Ramos (cell line): ENCODE results near the gene PYHIN1.

Source experiments
- in situ Hi-C: fragments of 300-500 bp; cut with MboI; formaldehyde crosslinking; loops from one replicate; pipeline ENCODE4 v1.14.3; 2022; ENCODE audit warnings: low sequenced_read_pairs; ENCODE audit not compliant: unreplicated experiment

PYHIN1 gene

DNA sequence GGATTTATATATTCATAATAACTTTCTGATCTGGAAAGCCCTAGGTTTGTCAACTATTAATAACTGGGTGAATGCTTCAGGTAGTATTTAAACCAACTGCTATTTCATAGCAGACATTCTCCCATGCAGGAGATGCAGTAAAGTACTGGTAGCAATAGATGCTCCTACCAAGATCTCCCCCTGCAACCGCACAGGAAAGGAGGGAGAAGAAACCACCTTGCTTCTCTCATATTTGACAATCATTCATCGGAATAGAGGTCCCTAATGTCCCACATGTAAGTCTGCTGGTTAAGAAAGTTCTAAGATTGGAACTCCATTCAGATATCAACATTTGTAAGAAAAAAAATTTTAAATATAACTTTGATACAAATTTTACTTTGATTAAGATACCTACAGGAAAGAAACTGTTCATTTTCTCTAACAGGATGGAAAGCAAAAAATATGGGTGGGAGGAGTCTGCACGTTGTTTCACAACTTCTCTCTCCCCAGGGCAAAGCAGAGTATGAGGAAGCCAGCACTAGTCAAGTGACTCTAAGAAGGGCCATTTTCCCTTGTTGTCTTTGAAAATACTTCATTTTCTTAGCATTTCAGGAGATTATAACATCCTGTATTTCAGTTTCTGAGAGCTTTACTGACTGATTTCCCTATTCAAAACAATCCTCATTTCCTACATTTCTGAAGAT is at the start of gene PYHIN1:
Gene PYHIN1 (plus strand): TSS at position 498 of the 683 bp plus-strand sequence. CDS start 5,359 bp downstream, outside the sequence.
- in situ Hi-C loops = no loop called here

DNA sequence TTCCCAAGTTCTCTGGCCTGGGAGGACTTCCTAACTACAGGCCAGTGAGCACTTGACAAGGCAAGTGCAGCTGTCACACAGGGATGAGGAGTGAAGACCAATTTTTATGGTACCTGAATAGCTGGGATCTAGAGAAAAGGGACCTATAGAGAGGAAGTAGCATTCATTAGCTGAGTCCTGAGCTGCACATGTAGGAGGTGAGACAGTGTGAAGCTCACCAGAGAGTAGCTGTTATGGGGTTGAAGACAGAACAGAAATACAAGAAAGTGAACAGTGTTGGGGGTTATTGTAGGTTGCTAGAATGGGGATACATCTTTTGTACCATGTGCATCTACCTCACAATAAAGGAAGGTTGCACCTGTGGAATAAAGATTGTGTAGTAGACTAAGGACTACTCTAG is 37.7 kb upstream of the PYHIN1 start:
- in situ Hi-C loops = no loop called here

DNA sequence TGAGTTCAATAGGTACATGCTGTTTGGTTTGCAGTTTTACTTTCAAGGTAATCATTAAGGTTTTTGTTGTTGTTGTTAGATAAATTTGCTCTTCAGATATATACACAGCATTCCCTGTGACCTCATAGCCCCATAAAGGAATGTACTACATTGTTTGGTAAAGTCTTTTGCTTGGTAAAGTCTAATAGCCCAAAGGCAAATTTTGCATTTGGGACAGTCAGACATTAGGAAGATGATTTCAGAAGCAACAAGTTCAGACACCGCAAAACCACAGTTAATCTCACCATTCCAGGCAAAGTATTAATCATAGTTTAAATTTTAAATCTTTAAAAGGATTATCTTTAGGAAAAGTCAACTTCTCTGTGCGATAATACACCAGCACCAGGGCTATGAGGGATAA is 32.6 kb upstream of the PYHIN1 start:
- in situ Hi-C loops = no loop called here

DNA sequence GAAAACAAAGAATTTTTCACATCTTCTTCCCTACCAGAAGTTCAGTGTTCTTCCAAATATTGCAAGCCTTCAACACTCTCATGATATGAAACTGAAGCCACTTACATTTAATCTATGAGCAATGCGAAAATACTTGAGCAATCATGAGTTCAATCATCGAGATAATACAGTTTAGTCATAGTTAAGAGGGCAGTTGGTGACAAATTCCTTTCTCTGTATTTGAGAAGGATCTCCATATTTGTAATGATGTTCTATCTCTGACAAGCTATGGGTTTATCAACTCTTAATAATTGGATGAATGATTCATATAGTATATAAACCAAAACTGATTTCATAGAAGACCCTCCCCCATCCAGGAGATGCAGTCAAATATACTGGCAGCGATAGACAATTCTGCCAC is 29.7 kb upstream of the PYHIN1 start:
- in situ Hi-C loops = no loop called here

DNA sequence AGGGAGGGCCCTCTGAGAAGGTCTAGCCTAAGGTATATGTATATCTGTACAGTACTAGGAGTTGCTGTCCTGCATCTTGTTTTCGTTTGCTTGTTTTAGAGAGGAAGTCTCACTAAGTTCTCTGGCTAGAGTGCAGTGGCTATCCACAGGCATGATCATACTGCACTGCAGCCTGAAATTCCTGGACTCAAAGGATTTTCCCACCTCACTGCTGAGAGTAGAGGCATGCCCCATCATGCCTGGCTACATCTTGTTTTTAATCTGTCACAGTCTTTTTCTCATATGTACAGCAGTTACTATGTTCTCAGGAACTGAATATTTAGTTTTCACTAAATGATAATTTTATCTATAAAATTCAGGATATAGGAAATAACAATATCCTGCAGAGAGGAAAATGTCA is 15.3 kb upstream of the PYHIN1 start:
- in situ Hi-C loops = no loop called here

DNA sequence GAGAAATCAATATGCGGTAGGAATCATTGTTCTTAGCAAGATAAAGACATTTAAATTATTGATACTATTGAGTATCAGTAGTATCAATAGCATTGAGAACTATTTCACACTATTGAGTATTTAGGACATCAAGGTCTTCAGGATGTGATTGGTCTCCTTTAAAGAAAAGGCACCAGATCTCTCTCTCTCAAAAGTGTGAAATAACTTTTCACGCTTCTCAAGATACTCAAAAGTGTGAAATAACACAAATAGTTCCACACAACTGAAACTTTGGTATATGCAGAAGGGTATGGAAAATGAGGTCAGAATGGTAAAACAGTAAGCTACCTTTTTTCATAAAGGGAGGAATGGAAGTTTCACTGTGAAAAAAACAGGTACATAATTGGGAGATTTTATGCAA is 6.7 kb upstream of the PYHIN1 start:
- in situ Hi-C loops = no loop called here

DNA sequence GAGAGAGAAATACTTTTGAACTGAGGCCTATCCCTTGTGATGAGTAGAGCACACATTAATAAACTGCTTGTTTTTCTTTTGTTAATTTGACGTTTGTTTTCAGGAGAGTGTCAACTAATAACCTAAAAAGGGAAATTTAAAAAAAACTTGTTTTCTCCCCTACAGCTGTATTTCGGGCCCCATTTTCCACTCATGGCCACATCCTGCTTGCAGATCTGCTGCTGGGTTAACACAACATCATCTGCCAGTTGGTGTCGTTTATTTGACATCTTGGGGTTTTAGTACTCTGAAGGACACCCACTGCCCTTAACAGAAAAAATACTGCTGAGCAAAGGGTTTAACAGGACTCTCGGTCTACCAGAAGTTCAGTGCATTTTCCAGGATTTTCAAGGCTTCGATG is 848 bp upstream of the PYHIN1 start:
- in situ Hi-C loops = no loop called here

DNA sequence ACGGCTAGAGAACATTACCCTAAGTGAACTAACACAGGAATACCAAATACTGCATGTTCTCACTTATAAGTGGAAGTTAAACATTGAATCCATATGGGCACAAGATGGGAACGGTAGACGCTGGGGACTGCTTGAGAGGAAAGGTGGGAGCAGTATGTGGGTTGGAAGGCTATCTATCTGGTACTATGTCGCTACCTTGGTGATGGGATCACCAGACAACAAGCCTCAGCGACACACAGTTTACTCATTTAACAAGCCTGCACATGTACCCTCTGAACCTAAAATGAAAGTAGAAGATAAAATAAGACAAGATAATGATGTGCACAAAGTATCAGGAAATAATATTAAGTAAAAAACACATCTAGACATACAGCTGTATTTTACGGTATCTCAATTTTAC is 819 bp downstream of the PYHIN1 start:
- in situ Hi-C loops = no loop called here

DNA sequence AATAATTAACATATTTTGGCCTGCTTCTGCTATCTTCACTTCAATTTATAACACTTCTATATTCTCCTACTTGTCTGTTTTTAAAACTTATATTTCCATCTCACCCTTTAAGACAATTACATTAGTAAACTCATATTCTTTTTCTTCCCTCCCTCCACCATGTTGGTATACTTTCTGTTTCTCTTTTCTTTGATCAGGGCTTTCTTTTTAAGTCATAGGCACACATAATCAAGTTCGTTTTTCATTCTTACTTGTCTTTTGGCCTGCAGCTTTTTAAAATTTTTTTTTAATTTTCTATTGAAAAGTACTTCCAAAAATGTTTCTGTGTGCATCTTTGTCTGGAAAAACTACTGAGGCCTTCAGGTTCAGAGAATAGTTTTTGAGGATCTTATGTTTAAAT is 2.3 kb downstream of the PYHIN1 start:
- in situ Hi-C loops = no loop called here

DNA sequence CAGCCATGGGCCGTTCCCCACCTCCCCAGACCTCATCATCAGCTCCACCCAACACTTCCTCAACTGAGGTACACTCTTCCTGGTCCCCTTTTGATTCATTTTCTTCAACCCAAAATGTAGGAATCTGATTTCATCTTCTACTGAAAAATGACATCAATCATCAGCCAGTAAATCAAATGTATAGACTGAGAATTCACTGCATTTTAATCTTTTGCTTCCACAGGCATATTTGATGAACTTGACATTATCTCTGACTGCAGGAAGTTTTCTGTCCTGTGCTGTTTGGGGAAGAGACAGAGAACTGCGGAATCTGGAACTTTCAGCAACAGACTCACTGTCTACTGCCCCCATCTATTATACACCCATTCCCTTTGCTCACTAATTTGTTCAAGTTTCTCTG is 7.8 kb downstream of the PYHIN1 start:
- in situ Hi-C loops = no loop called here

DNA sequence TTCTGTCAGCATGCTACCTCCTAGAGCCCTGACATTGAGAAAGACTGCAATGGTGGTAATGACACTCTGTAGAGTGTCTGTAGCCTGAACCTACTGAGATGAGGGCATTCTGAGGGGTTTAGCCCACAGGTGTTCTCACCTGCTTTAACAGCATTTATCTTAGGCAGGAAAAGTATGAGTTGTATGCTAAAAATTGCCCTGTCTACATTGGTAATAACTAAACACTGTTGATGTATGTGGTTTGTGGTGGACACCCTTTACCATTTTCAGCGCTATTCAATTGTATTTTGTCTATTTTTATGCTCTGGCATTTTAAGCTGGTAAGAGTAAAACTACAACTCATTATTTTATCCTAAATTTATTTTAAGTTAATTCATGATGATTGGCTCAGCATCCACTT is 10.0 kb downstream of the PYHIN1 start:
- in situ Hi-C loops = no loop called here

DNA sequence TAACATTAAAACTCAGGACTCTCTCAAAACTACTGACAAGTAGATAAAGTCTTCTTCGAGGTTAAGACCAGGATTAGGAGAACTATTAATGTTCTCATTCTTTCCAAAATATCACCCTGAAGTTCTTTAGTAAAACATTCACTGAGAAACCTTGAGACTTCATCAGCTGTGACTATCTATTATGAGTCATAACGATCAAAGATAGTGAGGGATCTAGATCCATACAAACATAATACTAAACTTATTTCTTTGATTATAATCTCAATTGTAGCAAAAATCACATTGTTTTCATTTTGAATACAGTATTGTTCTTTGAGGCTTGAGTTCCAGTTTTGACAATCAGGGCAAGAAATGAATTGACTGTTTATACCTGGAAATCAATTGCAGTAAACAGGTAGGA is 11.1 kb downstream of the PYHIN1 start:
- in situ Hi-C loops = no loop called here

DNA sequence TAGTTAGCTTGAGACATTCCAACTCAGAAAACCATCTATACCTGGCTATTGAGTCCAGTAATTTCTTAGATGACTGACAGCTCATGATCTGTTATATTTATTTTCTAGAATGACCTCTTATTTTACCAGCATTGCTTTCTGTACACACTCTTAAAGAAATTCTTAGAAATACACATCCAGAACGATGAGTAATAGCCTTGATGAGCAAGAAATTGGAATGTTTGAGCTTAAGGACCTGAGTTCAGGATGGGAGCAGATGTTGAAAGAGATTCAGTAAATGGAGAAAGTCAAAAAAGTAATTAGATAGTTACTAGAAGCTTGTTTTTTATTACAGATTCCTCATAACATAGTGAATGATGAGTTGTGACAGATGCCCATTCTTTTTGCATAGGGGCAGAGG is 11.7 kb downstream of the PYHIN1 start:
- in situ Hi-C loops = no loop called here

DNA sequence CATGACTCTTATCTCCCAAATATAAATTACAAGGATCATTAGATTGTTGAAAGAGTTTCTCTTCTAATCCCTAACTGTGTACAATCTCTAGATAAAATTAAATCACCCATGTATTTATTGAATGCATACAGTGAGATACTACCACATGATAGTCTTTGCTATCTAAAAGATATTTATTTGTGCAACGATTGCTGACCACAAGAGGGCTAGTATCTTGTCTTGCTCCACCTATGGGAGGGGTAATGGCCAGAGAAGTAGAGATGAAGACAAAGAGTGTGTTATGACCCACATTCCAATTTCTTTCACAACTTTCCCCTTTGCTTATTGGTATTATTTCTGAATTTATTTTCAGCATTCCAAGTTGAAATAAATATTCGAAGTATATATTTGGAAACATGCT is 13.7 kb downstream of the PYHIN1 start:
- in situ Hi-C loops = no loop called here

DNA sequence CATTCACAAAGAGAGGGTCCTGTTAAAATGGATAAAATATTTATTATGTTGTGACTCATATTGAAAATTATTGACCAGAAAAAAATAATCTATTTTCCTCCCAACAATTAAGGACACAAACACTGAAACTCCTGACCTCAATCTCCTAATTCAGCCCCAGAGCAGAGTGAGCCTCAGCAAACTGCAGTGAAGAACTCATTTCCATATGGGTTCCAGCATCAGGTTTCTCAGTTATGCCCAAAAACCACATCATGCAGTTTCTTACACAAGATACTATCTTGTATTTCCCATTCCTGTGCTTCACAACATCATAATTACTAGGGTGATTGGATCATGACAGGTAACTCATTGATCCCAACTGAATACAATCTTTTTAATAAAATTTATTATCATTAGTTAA is 15.4 kb downstream of the PYHIN1 start:
- in situ Hi-C loops = no loop called here

DNA sequence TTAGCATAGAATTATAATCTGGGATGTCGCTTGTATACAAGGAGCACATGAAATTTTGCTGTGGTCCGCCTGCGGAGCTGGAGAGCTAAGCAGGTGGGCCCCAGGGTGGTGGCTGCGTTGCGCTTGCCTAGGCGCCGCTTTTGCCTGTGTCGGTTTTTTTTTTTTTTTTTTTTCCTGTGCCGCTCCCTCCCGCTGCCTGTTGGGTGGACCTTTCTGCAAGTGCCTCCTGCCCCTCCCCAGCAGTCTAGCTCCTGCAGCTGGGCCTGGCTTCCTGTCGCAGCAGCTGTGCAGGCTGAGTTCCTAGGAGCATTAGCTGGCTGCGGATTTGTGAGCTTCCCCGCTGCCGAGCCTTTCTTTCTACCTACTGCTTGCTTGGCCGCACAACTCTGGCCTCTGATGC is 20.6 kb downstream of the PYHIN1 start:
- in situ Hi-C loops = no loop called here

DNA sequence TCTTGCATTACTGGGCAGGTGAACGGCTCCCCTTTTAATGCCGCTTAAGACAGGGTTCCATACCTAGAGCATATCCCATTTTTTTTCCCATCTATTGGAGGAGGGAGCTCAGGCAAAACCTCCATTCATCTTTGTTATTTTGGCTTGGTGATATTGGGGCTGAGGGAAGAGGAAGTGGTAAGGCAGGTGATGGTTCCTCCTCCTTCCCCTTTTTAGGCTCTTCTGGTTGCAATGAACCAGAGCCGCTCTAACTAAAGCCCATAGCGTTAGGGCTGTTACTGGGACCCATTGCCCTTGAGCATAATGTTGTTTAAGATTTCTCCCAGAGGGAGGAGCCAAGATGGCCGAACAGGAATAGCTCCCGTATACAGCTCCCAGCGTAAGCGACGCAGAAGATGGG is 21.1 kb downstream of the PYHIN1 start:
- in situ Hi-C loops = no loop called here

DNA sequence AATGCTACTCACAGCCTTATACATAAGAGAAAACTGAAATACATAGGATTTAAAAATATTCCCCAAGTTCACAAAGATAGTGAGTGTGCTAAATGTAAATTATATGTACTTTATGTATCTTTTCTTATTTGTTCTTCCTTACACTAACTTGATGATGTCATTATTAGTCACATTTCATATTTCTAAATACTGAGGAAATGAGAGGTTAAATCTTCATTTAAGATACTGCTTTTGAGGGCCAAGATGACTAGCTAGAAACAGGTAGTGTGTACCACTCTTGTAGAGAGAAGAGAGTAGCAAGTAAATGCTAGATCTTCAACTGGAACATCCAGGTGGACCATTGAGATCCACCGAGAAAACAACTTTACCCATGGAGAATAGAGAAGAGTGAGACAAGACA is 29.8 kb downstream of the PYHIN1 start:
- in situ Hi-C loops = no loop called here

DNA sequence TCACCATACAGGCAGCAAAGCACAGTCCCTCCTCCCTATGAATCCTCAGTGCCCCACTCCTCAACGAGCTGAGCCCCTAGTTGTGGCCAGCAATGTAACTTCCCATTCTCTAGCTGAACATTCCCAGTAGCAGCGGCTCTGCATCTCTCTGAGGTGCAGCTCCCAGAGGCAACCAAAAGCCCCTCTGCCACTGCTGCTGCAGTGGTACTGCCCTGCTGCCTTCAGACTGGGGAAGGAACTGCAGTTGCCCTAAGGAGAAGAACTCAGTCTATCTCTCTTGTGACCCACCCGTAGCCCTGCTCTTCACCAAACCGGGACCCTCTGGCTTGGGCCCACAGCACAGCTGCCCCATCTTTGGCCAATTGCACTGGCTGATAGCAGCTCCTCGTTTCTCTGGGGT is 31.6 kb downstream of the PYHIN1 start:
- in situ Hi-C loops = no loop called here

DNA sequence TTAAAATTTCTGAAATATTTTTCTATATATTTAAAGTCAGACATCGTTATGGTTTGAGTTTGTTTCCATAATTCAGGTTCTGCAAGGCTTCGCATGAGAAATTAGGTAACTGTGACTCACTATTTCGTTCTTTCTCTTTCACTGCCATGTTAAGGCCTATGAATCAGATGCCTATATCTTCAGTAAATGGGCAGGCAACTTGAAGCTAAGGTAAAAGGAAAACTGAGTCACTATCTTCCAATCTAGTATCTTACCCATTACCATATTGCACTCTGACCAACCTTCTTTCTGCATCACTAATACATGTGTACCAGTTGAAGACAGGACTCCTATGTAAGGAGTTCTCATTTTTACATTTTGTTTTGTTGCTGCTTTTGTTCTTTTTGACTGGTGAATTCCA is 37.8 kb downstream of the PYHIN1 start:
- in situ Hi-C loops = no loop called here

DNA sequence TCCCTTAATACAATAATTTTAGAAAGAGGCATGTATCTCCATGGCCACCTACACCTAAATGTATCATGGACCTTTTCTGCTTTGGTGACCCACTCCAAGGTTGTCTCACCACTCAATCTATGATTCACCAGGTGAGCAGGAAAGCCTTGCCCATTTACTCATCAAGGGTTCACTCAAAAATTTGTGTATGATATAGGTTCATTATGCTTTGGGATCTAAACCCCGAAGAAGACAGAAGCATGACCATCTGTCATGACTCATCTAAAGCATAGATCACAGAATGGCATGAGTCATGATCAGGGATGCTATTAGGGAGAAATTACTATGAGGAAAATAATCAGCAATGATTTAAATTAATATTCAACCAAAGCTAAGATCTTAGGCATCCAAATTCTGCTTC is 38.5 kb downstream of the PYHIN1 start:
- in situ Hi-C loops = no loop called here

DNA sequence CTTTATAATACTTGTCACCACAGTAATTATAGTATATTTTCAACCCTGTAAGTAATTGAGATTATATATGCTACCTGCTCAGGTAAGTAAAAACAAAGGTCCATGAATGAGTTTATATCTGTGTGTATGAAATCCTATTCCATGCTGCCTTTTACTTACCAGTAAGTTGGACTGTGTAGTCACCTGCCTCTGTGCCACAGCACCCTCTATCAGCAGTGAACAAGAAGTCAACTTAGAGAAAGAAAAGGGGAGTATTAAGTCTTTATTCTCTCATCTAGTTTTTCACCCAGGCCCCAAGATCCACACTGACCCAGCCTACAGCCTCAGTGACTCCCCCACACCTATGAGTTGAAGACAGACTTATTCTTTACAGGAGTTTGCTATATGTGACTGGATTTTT is 41.5 kb downstream of the PYHIN1 start:
- in situ Hi-C loops = no loop called here

DNA sequence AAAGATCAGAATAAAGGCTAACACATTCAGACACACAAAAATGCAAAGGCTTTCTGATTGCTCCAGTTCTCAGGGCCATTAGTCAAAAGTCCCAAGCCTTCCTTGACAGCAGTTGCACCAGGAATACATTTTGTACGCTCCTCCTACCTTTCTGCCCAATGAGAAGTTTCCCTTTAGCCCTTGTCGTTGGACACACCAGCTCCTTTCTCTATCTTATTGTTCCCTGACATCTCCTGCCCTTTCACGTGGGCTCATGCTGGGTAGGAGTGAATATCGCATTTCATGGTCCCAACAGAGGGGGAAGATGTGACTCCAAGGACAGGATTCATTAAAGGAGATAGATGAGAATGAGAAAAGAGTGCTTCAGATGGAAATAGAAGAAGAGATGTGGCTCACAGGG is 44.9 kb downstream of the PYHIN1 start:
- in situ Hi-C loops = no loop called here
